Astrocyte (in vitro differentiated cells and primary cell): ENCODE data around the gene EARS2.

Source experiments
- CTCF ChIP-seq: IDR thresholded peaks from 2 replicates; pipeline ENCODE4 v1.5.1; 2011; ENCODE audit warnings: low read depth, mild to moderate bottlenecking, inconsistent platforms, low read length, moderate library complexity; ENCODE audit not compliant: insufficient read depth
- EZH2 ChIP-seq: IDR thresholded peaks from 2 replicates; pipeline ENCODE4 v1.6.1; 2012; ENCODE audit warnings: mild to moderate bottlenecking, low read length, inconsistent platforms; ENCODE audit not compliant: insufficient read depth

GRCh38 chr16:23485257-23485614 is 71.9 kb downstream of the EARS2 start:
- TF ChIP-seq CTCF: no peak
- no peak for TF ChIP-seq EZH2
